ENCODE measurements around the gene PPP1R9B.

The PPP1R9B gene

GRCh38 chr17:50172936-50173334, 22.5 kb upstream of the PPP1R9B start:
- DNase-seq (ENCODE audit: low read depth in 3 of 3) = no peak

GRCh38 chr17:50172130-50172529, 21.7 kb upstream of the PPP1R9B start:
- DNase-seq (ENCODE audit: low read depth in 3 of 3) = no peak

GRCh38 chr17:50171371-50172071, 21.0 kb upstream of the PPP1R9B start:
- no peak for DNase-seq (ENCODE audit: low read depth in 3 of 3)

- no peak for DNase-seq (ENCODE audit: low read depth in 3 of 3)
Measured at GRCh38 chr17:50170662-50171370, 20.3 kb upstream of the PPP1R9B start.

- no peak for DNase-seq (ENCODE audit: low read depth in 3 of 3)
Measured at GRCh38 chr17:50169881-50170459, 19.5 kb upstream of the PPP1R9B start.

GRCh38 chr17:50169121-50169764, 18.8 kb upstream of the PPP1R9B start:
- DNase-seq (ENCODE audit: low read depth in 3 of 3) = peak in 1 of 3 experiments; percentile 15

GRCh38 chr17:50168319-50168718, 17.8 kb upstream of the PPP1R9B start:
- DNase-seq (ENCODE audit: low read depth in 3 of 3) = no peak

- DNase-seq (ENCODE audit: low read depth in 3 of 3) = no peak
Measured at GRCh38 chr17:50167371-50167770, 16.9 kb upstream of the PPP1R9B start.

- no peak for DNase-seq (ENCODE audit: low read depth in 3 of 3)
Measured at GRCh38 chr17:50166518-50167181, 16.2 kb upstream of the PPP1R9B start.

GRCh38 chr17:50165867-50166517, 15.5 kb upstream of the PPP1R9B start, which contains the start of gene SGCA:
SGCA (plus strand) TSS chr17:50166005; CDS start chr17:50166041, 36 bp downstream.
- DNase-seq (ENCODE audit: low read depth in 3 of 3) = no peak

- no peak for DNase-seq (ENCODE audit: low read depth in 3 of 3)
Measured at GRCh38 chr17:50165466-50165865, 15.0 kb upstream of the PPP1R9B start.

GRCh38 chr17:50165066-50165465, 14.6 kb upstream of the PPP1R9B start:
- no peak for DNase-seq (ENCODE audit: low read depth in 3 of 3)

- no peak for DNase-seq (ENCODE audit: low read depth in 3 of 3)
Measured at GRCh38 chr17:50164697-50164988, 14.2 kb upstream of the PPP1R9B start.

GRCh38 chr17:50163843-50164696, 13.6 kb upstream of the PPP1R9B start:
- no peak for DNase-seq (ENCODE audit: low read depth in 3 of 3)

GRCh38 chr17:50162466-50163254, 12.2 kb upstream of the PPP1R9B start:
- no peak for DNase-seq (ENCODE audit: low read depth in 3 of 3)

- DNase-seq (ENCODE audit: low read depth in 3 of 3) = no peak
Measured at GRCh38 chr17:50161911-50162288, 11.4 kb upstream of the PPP1R9B start.

- peak; percentile 90 to 95 (median 92) for DNase-seq (ENCODE audit: low read depth in 3 of 3)
Measured at GRCh38 chr17:50161023-50161910, 10.8 kb upstream of the PPP1R9B start.

GRCh38 chr17:50157891-50158290, 7.4 kb upstream of the PPP1R9B start:
- no peak for DNase-seq (ENCODE audit: low read depth in 3 of 3)
